ENCODE data around the gene FGD4. TPM values are rescaled to one million over a fixed set of nuclear protein-coding genes. Genes with fewer than 3 reads are reported as not detected.

FGD4 gene
- total and polyA plus RNA-seq, 9 of the 15 experiments (the other 6 are each of a cell fraction or from before 2014, with no cell fraction given), result 0.05 to 0.51 (median 0.27) TPM

DNA sequence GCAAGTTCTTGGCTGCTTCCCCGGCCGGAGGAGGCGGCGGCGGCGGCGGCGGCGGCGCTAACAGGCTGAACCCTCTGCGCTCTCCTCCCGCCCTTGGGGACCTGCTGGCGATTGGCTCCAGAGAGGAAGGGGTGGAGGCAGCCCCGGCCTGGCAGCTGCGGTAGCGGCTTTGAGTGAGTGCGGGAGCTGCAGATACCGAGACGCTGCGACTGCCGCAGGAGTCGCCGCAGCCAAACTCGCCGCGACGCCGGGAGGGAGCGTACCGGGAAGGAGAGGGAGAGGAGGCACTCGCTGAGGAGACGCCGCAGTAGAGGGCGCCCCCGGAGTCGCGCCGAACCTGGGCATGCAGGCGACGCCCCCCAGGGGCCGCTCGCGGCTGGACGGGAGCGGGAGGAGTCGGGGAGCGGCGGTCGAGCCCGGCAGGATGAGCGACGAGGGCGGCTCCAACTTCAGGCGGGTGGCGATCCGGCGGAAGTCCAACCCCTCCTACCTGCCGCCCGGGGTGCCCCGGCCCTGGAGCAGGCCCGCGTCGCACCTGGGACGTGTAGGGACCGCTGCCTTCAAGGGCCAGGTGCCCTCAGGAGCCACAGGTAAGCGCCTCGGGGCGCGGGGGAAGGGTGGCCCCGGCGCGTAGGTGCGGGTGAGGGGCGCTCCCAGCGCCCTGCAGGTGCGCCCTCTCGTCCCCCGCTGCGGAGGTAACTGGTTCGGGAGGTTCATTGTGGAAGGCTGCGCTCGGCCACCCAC lies at the start of gene FGD4 (continued):
- TF ChIP-seq CEBPZ (IDR thresholded peaks at IDR 0.05; ENCODE audit: borderline replicate concordance, low read depth, low read length) (no peak), PBX2 (CRISPR knock-in tag; IDR thresholded peaks at IDR 0.05; ENCODE audit: low read depth) (no peak), PBX2 (tag; conservative IDR thresholded peaks at IDR 0.05; ENCODE audit: low read depth) (no peak), DIDO1 (tag; IDR thresholded peaks at IDR 0.05; ENCODE audit: low read depth) (no peak), ERF (CRISPR knock-in tag; IDR thresholded peaks at IDR 0.05) (no peak), PYGO2 (tag; IDR thresholded peaks at IDR 0.05) (no peak), ZBED1 (IDR thresholded peaks at IDR 0.05) (no peak), BCLAF1 (IDR thresholded peaks at IDR 0.05; ENCODE audit: borderline replicate concordance in 1 of 2, control insufficient read depth in 1 of 2, low read depth in 2 of 2, low read length in 1 of 2) (no peak), SFPQ (IDR thresholded peaks at IDR 0.05; ENCODE audit: low read depth, low read length) (no peak), ZNF3 (CRISPR knock-in tag; IDR thresholded peaks at IDR 0.05) (no peak), TCF3 (CRISPR knock-in tag; IDR thresholded peaks at IDR 0.05) (no peak), USF1 (CRISPR knock-in tag; IDR thresholded peaks at IDR 0.05) (no peak), NFYB (IDR thresholded peaks at IDR 0.05; ENCODE audit: extremely low read depth, insufficient read length) (no peak), ZNF212 (CRISPR knock-in tag; IDR thresholded peaks at IDR 0.05) (no peak), ZNF12 (CRISPR knock-in tag; IDR thresholded peaks at IDR 0.05) (no peak)

Measured in K562 (cell line).